ENCODE results near the gene FCRL6.

- TF ChIP-seq EP300 (IDR thresholded peaks at IDR 0.05) (no peak), CTCF (IDR thresholded peaks at IDR 0.05) (no peak)
Measured at GRCh38 chr1:159841749-159842148, 39.6 kb downstream of the FCRL6 start.
